ENCODE data around the gene ZNF669.

Gene ZNF669

GRCh38 chr1:247054992-247055415, 49.2 kb downstream of the ZNF669 start:
- DNase-seq: no peak
